DOHH2 (cell line): ENCODE measurements around the gene CLMN.

Experiments used
- H3F3A ChIP-seq: fragments of 200-600 bp; sonication (generic), shearing (Covaris generic); 2 replicates; pipeline ENCODE4 v1.6.0; 2016; ENCODE audit warnings: antibody characterized with exemption, mild to moderate bottlenecking; ENCODE audit not compliant: control insufficient read depth, insufficient read depth
- H3K27ac ChIP-seq: fragments of 200-600 bp; sonication (generic); 2 replicates; pipeline ENCODE4 v1.5.1; 2014; ENCODE audit warnings: low read depth, mild to moderate bottlenecking, low read length, moderate library complexity
- H3K27me3 ChIP-seq: fragments of 200-600 bp; sonication (generic); 2 replicates; pipeline ENCODE4 v1.6.1; 2014; ENCODE audit warnings: mild to moderate bottlenecking, low read length, mixed read lengths; ENCODE audit not compliant: control insufficient read depth
- H3K36me3 ChIP-seq: fragments of 200-600 bp; sonication (generic); 2 replicates; pipeline ENCODE4 v1.6.1; 2014; ENCODE audit warnings: mild to moderate bottlenecking, low read length, moderate library complexity, mixed read lengths; ENCODE audit not compliant: control insufficient read depth
- H3K4me1 ChIP-seq: fragments of 200-600 bp; sonication (generic); 2 replicates; pipeline ENCODE4 v1.6.1; 2014; ENCODE audit warnings: mild to moderate bottlenecking, low read length, mixed read lengths; ENCODE audit not compliant: control insufficient read depth
- H3K4me2 ChIP-seq: fragments of 200-600 bp; sonication (generic); 2 replicates; pipeline ENCODE4 v1.6.0; 2014; ENCODE audit warnings: mild to moderate bottlenecking, low read length, moderate library complexity
- H3K4me3 ChIP-seq: fragments of 200-600 bp; sonication (generic); 2 replicates; pipeline ENCODE4 v1.5.1; 2014; ENCODE audit warnings: mild to moderate bottlenecking, low read length, mixed read lengths
- H3K79me2 ChIP-seq: fragments of 200-600 bp; sonication (generic); 2 replicates; pipeline ENCODE4 v1.6.1; 2014; ENCODE audit warnings: mild to moderate bottlenecking, low read length, mixed read lengths; ENCODE audit not compliant: control insufficient read depth
- H3K9me2 ChIP-seq: fragments of 200-600 bp; sonication (generic); replicated peaks from 2 replicates; pipeline ENCODE4 v1.6.1; 2014; ENCODE audit warnings: mild to moderate bottlenecking, low read length, mixed read lengths; ENCODE audit not compliant: control insufficient read depth
- H3K9me3 ChIP-seq: fragments of 200-600 bp; sonication (generic); 2 replicates; pipeline ENCODE4 v1.6.1; 2014; ENCODE audit warnings: antibody characterized with exemption, low read length, mixed read lengths; ENCODE audit not compliant: control insufficient read depth, insufficient read depth
- H4K20me1 ChIP-seq: fragments of 200-600 bp; sonication (generic); 2 replicates; pipeline ENCODE4 v1.6.0; 2014; ENCODE audit warnings: low read depth, mild to moderate bottlenecking, antibody characterized with exemption, low read length, moderate library complexity; ENCODE audit not compliant: control insufficient read depth, insufficient read depth
- EZH2phosphoT487 ChIP-seq: fragments of 200-600 bp; sonication (generic); IDR thresholded peaks from 2 replicates; pipeline ENCODE4 v1.6.1; 2017; ENCODE audit warnings: borderline replicate concordance, mild to moderate bottlenecking, antibody characterized with exemption, low read length, moderate library complexity, mixed read lengths
- TF ChIP-seq, protein P1 (sequence below): fragments of 200-600 bp; sonication (generic); IDR thresholded peaks from one replicate; pipeline ENCODE4 v1.5.1; 2014; ENCODE audit warnings: antibody characterized with exemption, mild to moderate bottlenecking, low read depth, low read length; ENCODE audit not compliant: poor library complexity, severe bottlenecking

The CLMN gene

DNA sequence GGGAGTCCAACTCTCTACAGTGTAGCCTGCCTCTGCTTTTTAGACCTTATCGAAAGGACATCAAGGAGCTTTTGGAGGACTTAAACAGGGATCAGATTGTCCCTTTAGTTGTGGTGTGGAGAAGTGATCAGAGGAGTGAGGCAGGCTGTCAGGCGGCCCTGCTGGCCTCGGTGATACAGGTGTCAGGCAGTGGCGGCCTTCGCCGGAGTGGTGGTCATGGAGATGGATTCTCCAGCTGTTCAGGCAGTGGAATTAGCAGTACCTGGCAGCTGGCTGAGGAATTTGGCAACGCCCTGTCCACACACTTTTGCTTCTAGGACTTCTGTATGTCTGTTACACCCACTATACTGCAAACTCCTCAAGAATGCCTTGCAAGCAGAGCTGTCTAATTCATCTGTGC lies 4.2 kb upstream of the CLMN start:
- peaks cover 77% of the 10 kb centered on the region for H3K27me3 ChIP-seq
- no peaks in the 10 kb centered on the region for H3K9me2 ChIP-seq
- H3K36me3 ChIP-seq, result no peaks in the 10 kb centered on the region
- no peaks in the 10 kb centered on the region for H3K9me3 ChIP-seq
- H3K4me1 ChIP-seq, result peaks cover 28% of the 10 kb centered on the region
- no peak overlapping the region for H3K4me3 ChIP-seq
- H3K27ac ChIP-seq, result no peak overlapping the region
- H3K4me2 ChIP-seq, result no peak overlapping the region
- TF ChIP-seq, protein P1, sequence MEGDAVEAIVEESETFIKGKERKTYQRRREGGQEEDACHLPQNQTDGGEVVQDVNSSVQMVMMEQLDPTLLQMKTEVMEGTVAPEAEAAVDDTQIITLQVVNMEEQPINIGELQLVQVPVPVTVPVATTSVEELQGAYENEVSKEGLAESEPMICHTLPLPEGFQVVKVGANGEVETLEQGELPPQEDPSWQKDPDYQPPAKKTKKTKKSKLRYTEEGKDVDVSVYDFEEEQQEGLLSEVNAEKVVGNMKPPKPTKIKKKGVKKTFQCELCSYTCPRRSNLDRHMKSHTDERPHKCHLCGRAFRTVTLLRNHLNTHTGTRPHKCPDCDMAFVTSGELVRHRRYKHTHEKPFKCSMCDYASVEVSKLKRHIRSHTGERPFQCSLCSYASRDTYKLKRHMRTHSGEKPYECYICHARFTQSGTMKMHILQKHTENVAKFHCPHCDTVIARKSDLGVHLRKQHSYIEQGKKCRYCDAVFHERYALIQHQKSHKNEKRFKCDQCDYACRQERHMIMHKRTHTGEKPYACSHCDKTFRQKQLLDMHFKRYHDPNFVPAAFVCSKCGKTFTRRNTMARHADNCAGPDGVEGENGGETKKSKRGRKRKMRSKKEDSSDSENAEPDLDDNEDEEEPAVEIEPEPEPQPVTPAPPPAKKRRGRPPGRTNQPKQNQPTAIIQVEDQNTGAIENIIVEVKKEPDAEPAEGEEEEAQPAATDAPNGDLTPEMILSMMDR, result no peak
- TF ChIP-seq EZH2phosphoT487, result no peak
- no peaks in the 10 kb centered on the region for H4K20me1 ChIP-seq
- H3F3A ChIP-seq, result no peaks in the 10 kb centered on the region
- no peaks in the 10 kb centered on the region for H3K79me2 ChIP-seq

DNA sequence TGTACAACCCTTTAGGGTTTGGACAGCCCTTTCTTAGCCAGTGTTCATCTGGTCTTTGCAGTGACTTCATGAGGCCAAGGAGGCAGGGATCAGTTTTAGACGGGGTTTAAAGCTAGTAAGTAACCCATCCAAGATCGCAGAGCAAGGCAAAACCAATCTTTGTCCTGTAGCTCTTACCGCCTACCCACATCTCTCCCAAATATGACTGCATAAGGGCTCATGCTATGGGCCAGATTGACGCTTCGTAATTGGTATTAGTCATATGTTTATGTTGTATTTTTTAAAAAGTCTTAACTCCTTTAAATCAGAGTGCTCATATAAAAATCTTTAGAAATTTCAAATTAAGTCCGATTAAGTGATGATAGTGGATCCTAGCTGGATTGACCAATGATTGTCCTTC lies 3.7 kb upstream of the CLMN start:
- Histone ChIP-seq H3K4me2 (no peak overlapping the region), H3K27me3 (peaks cover 77% of the 10 kb centered on the region), H4K20me1 (no peaks in the 10 kb centered on the region), H3K4me3 (no peak overlapping the region), H3K36me3 (no peaks in the 10 kb centered on the region), H3K27ac (no peak overlapping the region), H3K9me2 (no peaks in the 10 kb centered on the region), H3F3A (no peaks in the 10 kb centered on the region), H3K9me3 (no peaks in the 10 kb centered on the region), H3K4me1 (peaks cover 26% of the 10 kb centered on the region), H3K79me2 (no peaks in the 10 kb centered on the region)
- TF ChIP-seq, protein P1, result no peak
- TF ChIP-seq EZH2phosphoT487, result no peak

DNA sequence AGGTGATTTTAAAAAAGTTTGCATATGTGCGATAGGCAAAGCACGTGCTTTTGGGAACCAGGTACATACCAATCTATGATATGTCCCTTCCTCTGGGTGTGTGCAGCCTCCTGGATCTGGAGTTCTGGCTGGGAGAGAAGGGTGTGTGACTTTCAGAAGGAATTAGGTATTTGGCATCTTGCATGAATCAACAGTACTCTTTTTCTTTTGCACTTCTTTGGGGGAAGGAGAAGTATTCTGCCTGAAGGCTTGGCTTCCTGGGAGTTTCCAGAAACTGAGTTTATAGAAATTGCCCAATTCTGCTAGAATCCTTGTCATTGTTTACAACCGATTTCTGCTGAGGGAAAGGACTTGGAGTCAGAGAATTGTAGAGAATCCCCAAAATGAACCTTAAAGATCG lies 2.9 kb upstream of the CLMN start:
- no peaks in the 10 kb centered on the region for H3K36me3 ChIP-seq
- H3K79me2 ChIP-seq, result no peaks in the 10 kb centered on the region
- peaks cover 81% of the 10 kb centered on the region for H3K27me3 ChIP-seq
- H4K20me1 ChIP-seq, result no peaks in the 10 kb centered on the region
- no peak overlapping the region for H3K4me2 ChIP-seq
- peaks cover 19% of the 10 kb centered on the region for H3K4me1 ChIP-seq
- TF ChIP-seq EZH2phosphoT487, result no peak
- TF ChIP-seq, protein P1, result no peak
- no peak overlapping the region for H3K27ac ChIP-seq
- no peaks in the 10 kb centered on the region for H3K9me3 ChIP-seq
- H3K4me3 ChIP-seq, result no peak overlapping the region
- no peaks in the 10 kb centered on the region for H3K9me2 ChIP-seq
- no peaks in the 10 kb centered on the region for H3F3A ChIP-seq
